ENCODE results near the gene CHD8.
"Not testable (repeated sequence)": the region's sequence is repeated elsewhere in the genome, so short reads cannot be mapped to it uniquely, and the experiment has no call there.

CHD8 gene

DNA sequence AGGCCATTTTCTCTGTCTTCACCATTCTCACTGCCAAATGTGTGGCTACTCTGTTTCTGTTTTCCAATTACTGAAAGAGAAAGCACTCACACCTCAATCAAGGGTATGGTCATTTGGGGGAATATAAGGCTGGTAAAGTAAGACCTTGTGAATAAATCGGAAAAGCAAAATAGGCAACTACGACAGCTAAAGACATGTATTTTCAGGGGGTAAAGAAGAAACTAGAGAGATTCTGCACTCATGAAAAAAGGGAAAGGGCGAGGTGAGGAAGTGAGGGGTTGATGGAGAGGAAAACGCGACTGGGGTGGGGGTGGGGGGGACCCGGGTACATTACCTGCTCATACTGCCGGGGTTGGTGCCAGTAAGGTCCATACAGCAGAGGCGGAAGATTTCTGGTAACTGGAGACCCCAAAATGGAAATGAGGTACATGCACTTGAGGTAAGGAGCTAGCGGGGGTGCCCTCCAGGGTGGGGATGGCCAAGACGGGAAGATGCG is 19.3 kb downstream of the CHD8 start:
- no peak for DNase-seq (ENCODE audit: low read depth in 1 of 2, low spot score in 1 of 2)

DNA sequence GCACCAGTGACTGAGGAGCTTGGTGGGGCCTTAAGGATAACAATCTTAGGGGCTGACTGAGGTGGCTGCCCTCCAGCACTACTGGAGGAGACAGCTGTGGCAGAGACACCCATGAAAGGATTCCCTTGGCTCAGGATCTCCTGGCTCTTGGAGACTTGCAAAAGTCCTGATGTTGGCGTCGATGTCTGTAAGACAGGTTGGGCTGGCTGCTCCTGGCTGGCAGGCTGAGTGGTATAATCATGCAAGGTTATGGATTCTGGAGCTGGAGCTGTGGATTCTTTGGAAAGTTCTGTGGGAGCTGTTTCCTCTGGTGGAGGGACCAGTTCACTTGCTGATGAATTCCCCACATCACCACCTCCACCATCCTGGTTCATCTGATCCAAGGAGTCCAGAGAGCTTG is 24.8 kb downstream of the CHD8 start:
- DNase-seq (ENCODE audit: low read depth in 1 of 2, low spot score in 1 of 2): no peak

DNA sequence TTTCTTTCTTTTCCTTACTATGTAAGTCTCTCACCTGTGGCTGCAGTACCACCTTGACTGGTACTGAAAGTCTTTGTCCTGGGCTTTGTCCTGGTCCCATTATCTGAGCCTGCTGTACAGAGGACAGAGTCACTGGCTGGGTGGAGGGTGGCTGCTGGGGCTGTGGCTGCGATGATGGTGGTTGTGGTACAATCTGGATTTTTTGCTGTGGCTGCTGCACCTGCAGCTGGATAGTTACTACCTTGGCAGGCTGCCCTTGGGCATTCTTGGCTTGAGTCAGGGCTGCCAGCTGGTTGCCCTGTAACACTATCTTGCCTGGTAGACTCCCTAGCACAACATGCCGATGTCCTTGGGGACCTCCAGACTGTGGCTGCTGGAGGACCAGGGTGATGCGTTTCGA is 27.0 kb downstream of the CHD8 start:
- no peak for DNase-seq (ENCODE audit: low read depth in 1 of 2, low spot score in 1 of 2)

DNA sequence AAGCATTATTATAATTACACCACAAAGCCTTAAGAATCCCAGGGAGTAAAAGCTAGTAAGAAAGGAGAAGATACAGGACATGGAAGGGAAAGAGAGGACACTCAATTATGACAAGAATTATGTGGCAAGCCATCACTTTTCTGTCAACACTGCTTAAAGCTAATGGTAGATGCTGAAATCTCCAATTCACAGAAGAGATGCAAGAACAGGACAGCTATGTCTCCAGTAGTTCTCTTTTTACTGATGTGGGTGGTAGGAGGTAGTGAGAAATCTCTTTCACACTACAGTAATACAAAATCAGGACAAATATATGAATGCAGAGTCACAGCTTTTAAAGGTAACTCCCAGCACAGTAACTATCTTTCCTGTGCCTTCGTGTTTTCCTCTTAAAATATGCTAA is 29.2 kb downstream of the CHD8 start:
- no peak for DNase-seq (ENCODE audit: low read depth in 1 of 2, low spot score in 1 of 2)

DNA sequence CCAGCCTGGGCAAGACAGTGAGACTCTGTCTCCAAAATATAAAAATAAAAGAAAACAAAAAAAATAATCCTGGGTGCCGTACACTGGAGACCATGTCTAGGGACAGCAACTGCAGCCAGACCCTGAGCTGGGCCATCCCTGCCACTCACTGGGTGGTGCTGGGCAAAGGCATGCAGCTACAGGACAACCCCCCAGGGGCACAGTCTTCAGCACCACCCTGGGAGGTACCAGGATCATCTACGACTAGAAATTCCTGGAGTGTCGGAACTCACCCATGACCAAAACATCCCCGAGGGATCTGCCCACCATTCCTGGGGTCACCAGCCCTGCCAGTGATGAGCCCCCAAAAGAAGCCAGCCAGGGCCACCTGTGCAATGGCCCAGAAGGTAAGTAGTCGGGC is 36.4 kb downstream of the CHD8 start:
- DNase-seq (ENCODE audit: low read depth in 1 of 2, low spot score in 1 of 2): no peak

DNA sequence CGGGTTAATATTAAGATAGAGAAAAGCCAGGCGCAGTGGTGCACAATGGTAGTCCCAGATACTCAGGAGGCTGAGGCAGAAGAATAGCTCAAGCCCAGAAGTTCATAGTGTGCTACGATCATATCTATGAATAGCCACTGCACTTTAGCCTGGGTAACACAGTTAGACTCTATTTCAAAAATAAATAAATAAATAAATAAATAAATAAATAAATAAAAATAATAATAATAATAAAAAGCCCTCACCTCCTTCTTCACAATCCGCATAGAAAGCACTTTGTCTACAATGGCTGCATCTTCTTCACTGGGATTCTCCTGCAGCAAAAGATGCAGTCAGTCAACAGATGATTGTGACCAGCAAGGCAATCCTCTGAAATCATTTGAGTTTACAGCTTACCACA is 40.6 kb downstream of the CHD8 start:
- DNase-seq (ENCODE audit: low read depth in 1 of 2, low spot score in 1 of 2): no peak

DNA sequence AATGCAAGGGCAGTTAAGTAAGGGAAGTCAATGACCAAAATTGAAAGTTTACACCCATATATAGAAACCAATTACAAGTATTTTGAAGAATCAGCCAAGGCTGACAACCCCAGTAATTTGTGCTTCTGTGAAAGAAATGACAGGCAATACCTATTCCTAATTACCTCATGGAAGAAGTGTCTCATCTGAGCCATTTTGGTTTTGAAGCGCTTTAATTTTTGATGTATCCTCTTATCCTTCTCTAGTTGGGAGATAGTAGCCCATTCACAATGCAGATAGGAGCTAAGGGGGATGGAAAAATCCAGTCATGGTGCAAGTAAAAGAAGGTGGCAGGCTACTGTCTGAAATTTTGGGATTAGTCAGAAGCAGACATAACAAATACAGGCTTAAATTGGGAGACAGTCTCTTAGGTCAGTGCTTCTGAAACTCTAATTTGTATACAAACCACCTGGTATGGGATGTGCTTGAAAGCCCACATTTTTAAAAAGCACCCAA is 41.7 kb downstream of the CHD8 start:
- no peak for DNase-seq (ENCODE audit: low read depth in 1 of 2, low spot score in 1 of 2)

DNA sequence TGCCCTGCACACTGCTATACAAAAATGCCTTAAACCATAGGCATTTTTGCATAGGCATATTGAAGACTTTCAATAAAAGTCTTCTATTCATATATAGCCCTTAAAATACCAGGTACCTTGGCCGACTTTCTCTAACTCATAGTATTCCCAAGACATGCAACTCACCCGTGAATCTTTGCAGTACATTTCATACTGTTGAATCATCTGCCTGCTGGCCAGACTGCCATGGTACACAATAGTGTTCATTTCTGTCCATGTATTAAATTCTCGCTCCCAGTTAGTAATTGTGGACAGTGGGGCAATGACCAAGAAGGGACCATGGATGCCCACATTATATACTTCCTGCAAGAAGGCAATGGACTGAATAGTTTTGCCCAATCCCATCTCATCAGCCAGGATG is 47.8 kb downstream of the CHD8 start:
- no peak for DNase-seq (ENCODE audit: low read depth in 1 of 2, low spot score in 1 of 2)

DNA sequence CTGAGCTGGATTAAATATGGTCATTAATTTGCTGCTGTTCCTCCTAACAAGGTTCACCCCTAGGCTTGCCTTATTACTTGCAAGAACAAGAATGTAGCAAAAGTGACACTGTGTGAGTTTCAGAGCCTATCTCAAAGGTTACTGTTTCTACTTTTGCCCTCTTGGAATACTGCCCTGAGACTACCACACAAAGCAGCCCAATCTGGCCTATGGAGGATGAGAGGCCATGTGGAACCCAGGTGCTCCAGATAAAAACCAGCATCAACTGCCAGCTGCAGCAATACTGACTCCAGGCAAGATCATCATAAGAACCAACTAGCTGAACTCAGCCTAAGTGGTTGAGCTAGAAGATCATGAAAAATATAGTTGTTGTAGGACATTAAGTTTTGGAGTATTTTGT is 49.7 kb downstream of the CHD8 start:
- no peak for DNase-seq (ENCODE audit: low read depth in 1 of 2, low spot score in 1 of 2)

DNA sequence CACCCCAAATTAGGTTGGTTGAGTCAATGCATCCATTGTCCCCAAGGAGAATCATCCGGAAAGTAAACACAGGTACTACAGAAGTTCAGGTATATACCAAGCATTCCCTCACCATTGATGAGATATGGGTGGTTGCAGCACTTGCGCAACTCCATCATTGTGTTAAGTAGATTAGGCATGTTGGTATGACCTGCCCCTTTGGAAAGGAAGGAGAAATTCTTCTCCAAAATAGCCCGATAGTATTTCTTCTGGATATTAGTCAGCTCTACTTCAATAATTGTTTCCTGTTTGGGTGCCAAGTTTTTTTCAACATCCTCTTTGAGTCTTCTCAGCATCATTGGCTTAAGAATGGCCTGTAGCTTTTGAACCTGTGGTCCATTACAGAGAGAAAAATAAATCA is 50.8 kb downstream of the CHD8 start:
- no peak for DNase-seq (ENCODE audit: low read depth in 1 of 2, low spot score in 1 of 2)

DNA sequence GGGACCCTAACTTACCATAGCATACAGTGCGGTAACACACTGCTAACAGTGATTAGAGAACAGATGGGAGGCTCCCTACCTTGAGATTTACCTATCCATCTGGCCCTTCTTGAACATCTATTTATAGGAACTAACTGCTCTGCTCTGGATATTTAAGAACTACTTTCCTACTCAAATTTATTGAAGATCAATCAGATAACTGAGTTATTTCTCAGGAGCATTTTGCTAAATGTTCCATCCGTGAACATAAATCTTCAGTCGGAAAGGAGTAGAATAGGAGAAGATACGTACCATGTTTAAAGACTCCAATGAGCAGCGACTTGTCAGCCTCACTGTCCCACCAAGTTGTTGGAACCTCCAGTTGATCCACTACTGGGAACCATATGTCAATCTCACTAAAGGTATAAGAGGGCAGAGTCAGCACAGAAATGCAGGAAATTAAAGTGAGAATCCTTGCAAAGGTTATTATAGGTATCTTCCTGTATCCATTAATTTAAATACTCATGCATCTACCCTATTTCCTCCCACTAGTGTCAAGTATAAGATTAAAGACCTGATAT is 56.5 kb downstream of the CHD8 start:
- no peak for DNase-seq (ENCODE audit: low read depth in 1 of 2, low spot score in 1 of 2)

DNA sequence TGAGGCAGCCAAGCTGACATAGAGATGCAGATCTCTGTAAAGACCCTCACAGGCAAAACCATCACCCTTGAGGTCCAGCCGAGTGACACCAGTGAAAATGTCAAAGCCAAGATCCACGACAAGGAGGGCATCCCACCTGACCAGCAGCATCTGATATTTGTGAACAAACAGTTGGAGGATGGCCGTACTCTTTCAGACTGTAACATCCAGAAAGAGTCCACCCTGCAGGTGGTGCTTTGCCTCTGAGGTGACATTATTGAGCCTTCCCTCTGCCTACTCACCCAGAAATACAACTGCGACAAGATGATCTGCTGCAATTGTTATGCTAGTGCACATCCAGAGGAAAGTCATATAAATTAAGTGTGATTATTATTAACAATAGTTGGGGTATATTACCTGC is 57.0 kb downstream of the CHD8 start:
- DNase-seq (ENCODE audit: low read depth in 1 of 2, low spot score in 1 of 2): no peak

DNA sequence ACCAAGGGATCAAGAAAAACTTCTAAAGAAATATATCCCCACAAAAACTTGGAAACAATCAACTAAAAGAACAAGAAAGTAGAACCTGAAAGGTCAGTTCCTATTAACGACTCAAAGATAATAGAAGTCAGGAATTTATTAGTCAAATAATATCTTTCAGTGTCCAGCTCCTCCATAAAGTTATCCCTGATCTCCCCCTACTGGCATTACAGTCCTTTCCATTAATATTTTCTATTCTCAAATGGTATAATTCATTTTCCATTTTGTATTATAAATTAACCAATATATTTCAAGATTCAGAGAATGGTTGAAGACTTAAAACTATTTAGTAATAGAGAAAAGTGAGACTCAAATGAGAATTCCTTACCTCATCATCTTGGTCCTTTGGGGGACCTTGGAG is 60.5 kb downstream of the CHD8 start:
- no peak for DNase-seq (ENCODE audit: low read depth in 1 of 2, low spot score in 1 of 2)

DNA sequence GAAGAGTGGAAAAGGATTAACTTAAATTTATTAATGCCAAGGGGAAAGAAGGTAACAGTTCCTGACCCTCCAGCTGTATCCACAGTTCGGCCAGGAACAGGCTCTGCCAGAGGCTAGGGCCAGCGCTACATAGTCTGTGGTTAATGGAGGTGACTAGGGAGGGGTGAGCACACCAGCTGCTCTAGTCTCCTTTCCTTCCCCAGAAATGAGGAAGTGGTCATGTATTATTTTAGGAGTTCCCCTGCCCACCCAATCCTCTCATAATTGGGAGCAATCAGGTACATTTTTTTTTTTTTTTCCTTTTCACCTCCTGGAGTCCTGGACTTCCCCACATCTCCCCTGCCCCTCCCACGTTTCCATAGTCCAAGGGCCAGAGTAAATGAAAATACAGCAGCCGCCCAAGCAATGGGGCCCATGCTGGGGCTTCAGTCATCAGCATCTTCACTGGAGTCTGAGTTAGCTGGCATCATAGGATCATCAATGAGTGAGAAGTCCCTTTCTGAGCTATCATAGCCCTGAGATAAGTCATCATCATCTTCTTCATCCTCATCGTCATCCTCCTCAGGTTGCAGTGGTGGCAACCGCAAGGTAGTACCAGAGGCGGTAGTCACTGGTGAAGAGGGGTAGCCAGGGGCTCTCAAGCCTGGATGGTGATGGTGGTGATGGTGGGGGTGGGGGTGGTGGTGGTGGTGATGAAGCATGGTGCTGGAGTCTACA is 70.6 kb downstream of the CHD8 start:
- no peak for DNase-seq (ENCODE audit: low read depth in 1 of 2, low spot score in 1 of 2)

DNA sequence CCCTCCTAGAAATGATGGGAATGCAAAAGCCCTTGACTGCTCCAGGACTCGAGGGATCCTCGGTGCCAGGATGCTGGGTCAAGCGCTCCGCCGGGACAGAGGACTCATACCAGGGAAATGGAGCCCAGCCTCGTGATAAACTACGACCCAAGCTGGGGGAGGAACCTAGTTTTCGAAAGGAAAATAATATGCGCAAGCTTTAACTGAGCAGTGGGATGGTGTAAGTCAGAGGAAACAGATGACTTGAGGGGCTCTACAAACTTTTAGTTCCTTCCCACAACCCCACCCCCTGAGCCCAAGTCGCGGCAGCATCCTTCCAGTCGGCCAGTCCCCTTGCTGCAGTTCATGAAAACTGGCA is 71.5 kb downstream of the CHD8 start:
- DNase-seq (ENCODE audit: low read depth in 1 of 2, low spot score in 1 of 2): no peak

DNA sequence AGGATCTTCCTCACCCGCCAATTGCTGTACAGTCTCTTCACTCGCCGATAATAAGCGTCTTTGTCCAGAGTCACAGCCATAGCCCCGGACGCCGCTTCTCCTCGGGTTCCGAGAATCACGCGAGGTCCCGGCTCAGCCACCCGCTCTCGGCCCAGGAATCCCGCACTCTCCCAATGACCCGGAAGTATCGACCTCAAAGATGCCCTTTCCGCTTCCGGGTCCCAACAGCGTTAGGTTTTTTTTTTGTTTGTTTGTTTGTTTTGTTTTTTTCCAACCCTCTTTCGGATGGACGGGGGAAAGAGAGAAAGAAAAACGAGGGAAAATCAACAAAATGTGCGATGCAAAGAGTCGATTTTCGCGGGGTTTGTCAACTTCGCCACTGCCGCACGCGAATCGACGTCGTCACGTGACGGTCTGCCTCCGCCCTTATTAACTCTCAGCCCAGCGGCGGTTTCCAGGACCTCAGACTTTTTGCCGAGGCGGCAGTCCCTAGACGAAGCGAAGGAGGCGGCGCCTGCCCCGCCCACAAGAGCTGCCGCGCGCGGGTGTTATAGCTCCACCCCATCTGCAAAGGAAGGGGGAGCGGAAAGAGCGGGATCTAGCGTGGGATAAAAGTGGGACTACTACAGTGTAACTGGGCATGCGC is 72.0 kb downstream of the CHD8 start, which contains the start of gene SUPT16H:
Gene SUPT16H, minus strand, starts transcription at position 172 of the 646 bp plus-strand sequence. Its CDS starts 92 bp downstream, at position 80.
- peak; percentile 89 to 90 for DNase-seq (ENCODE audit: low read depth in 1 of 2, low spot score in 1 of 2)

DNA sequence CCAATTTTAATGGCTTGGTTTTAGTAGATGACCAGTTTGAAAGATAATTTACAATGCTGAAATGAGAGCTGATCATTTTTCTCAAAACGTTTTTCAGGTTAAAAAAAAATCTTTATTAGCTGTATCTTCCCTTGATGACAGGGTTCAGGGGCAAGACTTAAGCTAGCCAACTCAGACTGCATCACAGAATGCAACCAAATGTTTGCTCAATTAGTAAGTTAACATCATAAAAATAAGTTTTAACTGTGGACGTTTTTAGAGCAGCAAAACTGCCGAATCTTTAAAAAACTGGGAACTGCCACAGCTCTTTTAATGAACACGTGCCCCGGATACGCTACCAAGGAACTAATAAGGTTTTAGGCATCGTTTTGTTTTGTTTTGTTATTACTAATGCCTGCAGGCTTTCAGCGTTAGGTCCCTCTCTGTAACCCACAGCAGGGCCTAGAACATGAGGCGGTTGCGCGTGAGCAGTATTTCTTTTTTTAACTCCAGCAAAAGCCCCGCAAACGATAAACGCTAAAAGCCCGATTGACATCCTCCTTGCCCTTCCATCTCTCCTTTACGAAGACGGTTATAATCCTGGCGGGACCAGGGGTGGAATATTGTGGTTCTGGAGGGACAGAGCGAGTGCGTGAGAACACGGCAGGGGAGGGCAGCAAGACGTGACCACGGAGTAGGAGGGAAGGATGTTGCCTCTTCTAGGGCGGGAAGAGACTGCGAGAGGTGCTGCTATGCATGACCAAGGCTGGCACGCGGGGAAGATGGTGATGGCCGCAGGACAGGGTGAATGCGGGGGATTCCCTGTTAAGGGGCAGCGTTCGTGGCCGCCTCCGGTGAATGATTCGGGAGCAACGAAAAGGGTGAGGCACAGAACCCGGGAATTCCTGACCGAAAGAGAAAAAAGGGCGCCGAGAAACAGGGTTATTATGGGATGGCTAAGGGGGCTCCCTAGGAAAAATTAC is 72.8 kb downstream of the CHD8 start:
- DNase-seq (ENCODE audit: low read depth in 1 of 2, low spot score in 1 of 2): peak; percentile 10 to 25

DNA sequence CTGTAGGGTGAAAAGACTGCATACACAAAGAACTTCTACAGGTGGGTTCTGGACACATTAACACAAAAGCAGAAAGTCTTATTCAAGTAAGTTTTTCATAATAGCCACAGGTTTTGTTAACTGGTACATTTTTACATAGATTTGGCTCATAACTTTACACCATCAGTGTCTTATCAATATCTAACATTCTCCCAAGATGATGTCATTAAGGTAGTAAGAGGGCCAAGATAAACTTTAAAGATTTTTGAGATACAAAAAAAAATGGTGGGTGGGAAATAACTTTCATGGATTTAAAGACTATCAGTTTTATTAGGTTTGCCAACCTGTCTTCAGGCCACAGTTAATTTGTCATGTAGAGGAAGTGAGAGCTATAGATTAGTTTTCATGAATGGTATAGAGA is 73.8 kb downstream of the CHD8 start:
- DNase-seq (ENCODE audit: low read depth in 1 of 2, low spot score in 1 of 2): no peak

DNA sequence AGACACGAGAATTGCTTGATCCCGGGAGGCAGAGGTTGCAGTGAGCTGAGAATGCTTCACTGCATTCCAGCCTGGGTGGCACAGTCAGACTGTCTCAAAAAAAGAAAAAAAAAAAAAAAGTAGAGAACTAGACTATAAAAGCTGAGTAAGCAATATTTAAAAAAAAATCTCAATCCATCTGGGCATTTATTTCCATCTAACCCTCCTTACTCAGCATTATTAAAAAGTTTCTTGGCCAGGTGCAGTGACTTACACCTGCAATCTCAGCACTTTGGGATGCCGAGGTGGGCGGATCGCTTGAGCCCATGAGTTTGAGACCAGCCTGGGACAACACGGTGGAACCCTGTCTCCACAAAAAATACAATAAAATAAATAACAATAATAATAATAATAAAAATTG is 76.6 kb downstream of the CHD8 start:
- DNase-seq (ENCODE audit: low read depth in 1 of 2, low spot score in 1 of 2): no peak

DNA sequence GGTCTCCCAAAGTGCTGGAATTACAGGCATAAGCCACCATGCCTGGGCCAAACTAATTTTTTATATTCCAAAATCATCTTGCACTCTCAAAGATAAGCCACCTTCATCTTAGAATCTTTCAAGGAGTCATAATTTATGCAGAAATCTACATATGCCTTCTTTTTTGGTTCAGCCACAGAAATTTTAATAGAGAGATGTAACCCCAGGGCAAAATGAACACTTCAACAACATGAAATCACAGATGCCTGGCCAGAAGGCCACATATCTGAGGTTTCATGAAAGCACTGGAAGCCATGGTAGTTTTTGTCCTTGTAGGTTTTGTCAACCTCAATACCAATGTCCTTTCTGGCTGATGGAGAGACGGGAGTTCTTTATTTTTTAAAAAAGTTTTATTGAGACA is 81.9 kb downstream of the CHD8 start:
- no peak for DNase-seq (ENCODE audit: low read depth in 1 of 2, low spot score in 1 of 2)

DNA sequence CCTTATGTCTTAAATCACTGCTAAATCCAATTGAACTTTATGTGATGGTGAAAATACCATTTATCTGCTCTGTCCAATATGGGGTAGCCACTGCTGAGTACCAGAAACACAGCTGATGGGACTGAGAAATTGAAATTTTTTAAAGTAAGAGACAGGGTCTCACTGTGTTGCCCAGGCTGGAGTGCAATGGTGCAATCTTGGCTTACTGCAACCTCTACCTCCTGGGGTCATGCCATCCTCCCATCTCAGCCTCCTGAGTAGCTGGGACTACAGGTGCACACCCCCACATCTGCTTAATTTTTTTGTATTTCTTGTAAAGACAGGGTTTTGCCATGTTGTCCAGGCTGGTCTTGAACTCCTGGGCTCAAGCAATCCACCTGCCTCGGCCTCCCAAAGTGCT is 83.1 kb downstream of the CHD8 start:
- not testable (repeated sequence) for DNase-seq (ENCODE audit: low read depth in 1 of 2, low spot score in 1 of 2)

All from activated T-helper 1 cell treated with anti-CD3 and anti-CD28 coated beads, Interleukin-2, amount 50 U/mL, for 16 hours (primary cell).